KOPT-K1 (cell line): ENCODE results near the gene NOP53.
"Not testable (repeated sequence)": the region's sequence is repeated elsewhere in the genome, so short reads cannot be mapped to it uniquely, and the experiment has no call there.

Source experiments
- H3K27ac ChIP-seq: fragments of 200-600 bp; sonication (generic); 2 replicates; pipeline ENCODE4 v1.5.1; 2016; ENCODE audit warnings: antibody characterized with exemption, mild to moderate bottlenecking, low read depth, low read length; ENCODE audit not compliant: poor library complexity, severe bottlenecking
- H3K36me3 ChIP-seq: fragments of 200-600 bp; sonication (generic); 2 replicates; pipeline ENCODE4 v1.5.1; 2017; ENCODE audit warnings: antibody characterized with exemption, mild to moderate bottlenecking, low read length, moderate library complexity; ENCODE audit not compliant: insufficient read depth
- H3K9me3 ChIP-seq: fragments of 200-600 bp; sonication (generic); 2 replicates; pipeline ENCODE4 v1.5.1; 2017; ENCODE audit warnings: antibody characterized with exemption, low read length, mild to moderate bottlenecking; ENCODE audit not compliant: insufficient read depth, poor library complexity, severe bottlenecking

Gene NOP53

DNA sequence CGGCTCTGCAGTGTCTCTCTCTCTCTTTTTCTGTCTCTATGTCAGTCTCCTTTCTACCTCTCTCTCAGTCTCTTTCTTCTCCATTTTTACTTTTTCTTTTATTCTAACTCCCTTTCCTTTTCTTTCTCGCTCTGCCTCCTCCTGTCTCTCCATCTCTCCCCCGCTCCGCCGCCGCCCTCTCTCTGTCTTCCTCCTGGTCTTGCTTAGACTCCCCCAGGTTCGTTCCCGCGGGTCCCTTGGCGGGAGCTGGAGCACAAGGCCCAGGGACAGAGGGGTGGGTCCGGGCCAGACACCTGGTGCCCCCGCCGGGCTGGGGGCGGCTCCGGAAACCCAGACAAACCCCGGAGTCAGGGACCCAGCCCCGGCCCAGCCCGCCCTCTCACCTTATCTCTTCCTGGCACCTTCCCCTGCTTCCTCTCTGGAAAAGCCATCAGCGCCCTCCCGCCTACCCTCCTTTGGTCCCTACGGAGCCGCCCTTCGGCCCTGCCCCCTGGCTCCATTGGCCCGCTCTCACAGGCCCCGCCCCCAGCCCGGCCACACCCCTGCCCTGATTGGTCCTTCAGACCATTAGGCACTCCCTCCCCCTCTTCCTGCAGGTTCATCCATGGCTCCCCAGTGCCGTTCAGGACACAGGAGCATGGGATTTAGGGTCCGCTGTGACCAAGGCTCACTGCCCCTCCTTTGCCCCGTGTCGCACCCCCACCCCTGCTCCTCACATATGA is 15.4 kb upstream of the NOP53 start:
- peak overlapping the region; percentile 79 for H3K27ac ChIP-seq
- H3K36me3 ChIP-seq = no peaks in the 10 kb centered on the region
- no peaks in the 10 kb centered on the region for H3K9me3 ChIP-seq

DNA sequence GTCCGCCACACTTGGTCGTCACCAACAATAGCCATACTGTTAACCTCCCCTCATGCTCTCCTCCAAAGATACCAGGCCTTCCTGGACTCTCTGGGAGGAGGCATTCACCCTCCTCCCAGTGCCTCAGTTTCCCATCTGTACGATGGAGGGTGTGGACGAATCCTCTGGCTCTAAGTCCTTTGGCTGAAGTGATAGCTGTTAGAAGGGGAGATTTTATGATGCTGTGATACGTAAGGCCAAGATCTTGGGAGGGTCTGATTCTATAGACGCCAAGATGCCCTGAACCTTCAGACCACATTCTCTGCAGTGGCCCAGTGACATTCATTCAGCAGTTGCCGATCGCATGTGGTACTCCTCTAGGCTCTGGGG is 14.8 kb upstream of the NOP53 start:
- Histone ChIP-seq H3K9me3 (no peaks in the 10 kb centered on the region), H3K36me3 (no peaks in the 10 kb centered on the region), H3K27ac (peak overlapping the region; percentile 79)

DNA sequence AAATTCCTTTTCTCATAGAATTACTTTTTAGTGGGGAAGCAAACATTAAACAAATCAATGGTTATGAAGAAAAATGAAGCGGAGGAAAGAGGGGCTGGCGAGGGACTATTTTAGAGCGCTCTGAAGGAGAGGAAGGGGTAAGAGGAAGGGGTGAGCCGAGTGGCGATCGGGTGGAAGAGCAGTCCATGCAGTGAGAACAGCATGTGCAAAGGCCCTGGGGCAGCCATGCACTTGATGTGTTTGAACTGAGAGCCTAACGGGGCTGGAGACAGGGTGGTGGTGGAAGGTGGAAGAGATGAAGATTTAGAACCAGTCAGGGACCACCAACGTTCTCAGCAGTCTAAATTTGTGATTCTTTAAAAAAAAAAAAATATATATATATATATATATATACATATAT is 14.4 kb upstream of the NOP53 start:
- Histone ChIP-seq H3K36me3 (no peaks in the 10 kb centered on the region), H3K9me3 (no peaks in the 10 kb centered on the region), H3K27ac (peak overlapping the region; percentile 79)

DNA sequence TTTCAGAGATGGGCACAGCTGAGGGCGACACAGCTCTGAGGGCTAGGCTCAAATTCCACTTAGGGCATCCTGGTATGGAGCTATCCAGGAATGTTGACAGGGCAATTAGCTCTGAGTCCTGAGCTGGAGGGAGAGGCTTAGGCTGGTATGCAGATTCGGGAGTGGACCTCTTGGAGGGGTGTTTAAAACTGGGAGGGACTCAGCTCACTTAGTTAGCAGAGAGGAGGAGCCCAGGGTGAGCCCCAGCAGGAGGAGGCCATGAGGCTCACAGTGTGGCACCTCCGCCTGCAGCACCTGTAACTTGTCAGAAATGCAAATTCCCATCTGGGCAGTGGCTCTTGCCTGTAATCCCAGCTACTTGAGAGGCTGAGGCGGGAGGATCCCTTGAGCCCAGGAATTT is 10.2 kb upstream of the NOP53 start:
- H3K9me3 ChIP-seq = no peaks in the 10 kb centered on the region
- no peak overlapping the region for H3K27ac ChIP-seq
- H3K36me3 ChIP-seq = no peaks in the 10 kb centered on the region

DNA sequence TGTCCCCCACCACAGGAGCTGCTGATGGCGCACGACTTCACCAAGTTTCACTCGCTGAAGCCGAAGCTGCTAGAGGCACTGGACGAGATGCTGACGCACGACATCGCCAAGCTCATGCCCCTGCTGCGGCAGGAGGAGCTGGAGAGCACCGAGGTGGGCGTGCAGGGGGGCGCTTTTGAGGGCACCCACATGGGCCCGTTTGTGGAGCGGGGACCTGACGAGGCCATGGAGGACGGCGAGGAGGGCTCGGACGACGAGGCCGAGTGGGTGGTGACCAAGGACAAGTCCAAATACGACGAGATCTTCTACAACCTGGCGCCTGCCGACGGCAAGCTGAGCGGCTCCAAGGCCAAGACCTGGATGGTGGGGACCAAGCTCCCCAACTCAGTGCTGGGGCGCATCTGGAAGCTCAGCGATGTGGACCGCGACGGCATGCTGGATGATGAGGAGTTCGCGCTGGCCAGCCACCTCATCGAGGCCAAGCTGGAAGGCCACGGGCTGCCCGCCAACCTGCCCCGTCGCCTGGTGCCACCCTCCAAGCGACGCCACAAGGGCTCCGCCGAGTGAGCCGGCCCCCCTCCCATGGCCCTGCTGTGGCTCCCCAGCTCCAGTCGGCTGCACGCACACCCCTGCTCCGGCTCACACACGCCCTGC is 4.4 kb upstream of the NOP53 start:
- Histone ChIP-seq H3K9me3 (no peaks in the 10 kb centered on the region), H3K27ac (no peak overlapping the region), H3K36me3 (no peaks in the 10 kb centered on the region)

DNA sequence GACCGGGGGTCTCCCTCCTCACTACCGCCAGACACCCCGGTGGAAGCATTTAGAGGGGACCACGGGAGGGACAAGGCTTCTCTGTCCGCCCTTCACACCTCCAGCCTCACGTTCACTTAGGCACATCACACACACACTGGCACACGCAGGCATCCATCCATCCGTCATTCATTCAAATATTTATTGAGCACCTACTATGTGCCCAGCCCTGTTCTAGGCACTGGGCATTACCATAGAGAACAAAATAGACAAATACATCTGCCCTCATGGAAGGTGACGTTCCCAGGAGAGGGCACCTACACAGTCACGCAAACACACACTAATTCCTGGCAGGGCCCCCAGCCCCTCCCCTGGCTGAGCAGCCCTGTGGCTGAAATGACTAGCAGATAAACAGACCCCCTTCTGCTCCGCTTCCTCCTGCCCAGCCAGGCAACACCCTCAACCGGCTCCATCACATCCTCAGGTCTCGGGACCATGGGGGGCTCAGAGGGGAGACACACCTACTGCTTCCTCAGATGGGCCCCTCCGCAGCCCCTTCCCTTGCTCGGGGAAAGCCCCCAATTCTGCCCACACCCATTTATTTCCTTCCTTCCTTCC is 3.7 kb upstream of the NOP53 start:
- H3K9me3 ChIP-seq = no peaks in the 10 kb centered on the region
- H3K27ac ChIP-seq = no peak overlapping the region

DNA sequence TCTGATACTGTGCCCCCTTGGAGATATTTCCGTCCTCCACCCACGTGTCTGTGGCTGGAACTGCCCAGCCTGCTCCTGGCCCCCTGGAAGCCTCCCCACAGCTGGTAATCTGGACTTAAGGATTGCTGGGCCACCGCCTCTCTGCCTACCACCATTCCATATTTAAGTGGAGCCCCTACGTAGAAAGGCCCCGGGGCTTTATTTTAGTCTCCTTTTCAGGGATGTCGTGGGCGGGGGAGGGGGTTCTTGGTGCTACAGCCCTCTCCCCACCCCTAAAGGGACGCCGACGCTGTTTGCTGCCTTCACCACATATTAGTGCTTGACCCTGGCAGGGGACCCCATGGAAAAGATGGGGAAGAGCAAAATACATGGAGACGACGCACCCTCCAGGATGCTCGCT is 2.7 kb upstream of the NOP53 start:
- Histone ChIP-seq H3K36me3 (peaks cover 12% of the 10 kb centered on the region), H3K27ac (no peak overlapping the region), H3K9me3 (no peaks in the 10 kb centered on the region)

More for the DNA sequence above, 3.7 kb upstream of the NOP53 start:
- peaks cover 2% of the 10 kb centered on the region for H3K36me3 ChIP-seq

DNA sequence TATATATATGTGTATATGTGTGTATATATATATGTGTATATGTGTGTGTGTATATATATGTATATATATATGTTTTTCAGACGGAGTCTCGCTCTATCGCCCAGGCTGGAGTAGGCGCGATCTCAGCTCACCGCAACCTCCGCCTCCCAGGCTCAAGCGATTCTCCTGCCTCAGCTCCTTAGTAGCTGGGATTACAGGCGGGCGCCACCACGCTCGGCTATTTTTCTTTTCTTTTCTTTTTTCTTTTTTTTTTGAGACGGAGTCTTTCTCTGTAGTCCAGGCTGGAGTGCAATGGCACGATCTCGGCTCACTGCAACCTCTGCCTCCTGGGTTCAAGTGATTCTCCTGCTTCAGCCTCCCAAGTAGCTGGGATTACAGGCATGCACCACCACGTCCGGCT is 783 bp downstream of the NOP53 start:
- Histone ChIP-seq H3K36me3 (peaks cover 45% of the 10 kb centered on the region), H3K27ac (peak overlapping the region; percentile 93)
- H3K9me3 ChIP-seq = not testable (repeated sequence)

DNA sequence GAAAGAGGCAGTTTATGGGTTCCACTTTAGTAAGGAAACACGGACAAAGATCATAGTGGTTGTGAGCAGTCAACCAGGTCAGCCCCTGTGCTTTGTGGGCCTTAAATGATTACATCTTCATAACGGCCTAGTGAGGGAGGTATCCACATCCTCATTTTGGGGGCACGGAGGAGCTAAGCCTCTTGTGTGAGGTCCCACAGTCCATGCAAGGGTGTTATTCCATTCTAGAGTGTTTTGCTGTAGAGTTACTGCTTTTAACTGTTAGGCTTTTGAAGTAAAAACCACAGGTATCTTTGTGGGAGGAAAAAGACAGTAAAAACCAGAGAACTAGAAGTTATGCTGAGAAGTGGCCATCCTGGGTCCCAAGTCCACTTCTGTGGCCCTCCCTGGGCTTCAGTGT is 4.0 kb downstream of the NOP53 start:
- no peaks in the 10 kb centered on the region for H3K9me3 ChIP-seq
- peak overlapping the region; percentile 98 for H3K27ac ChIP-seq
- peaks cover 75% of the 10 kb centered on the region for H3K36me3 ChIP-seq

DNA sequence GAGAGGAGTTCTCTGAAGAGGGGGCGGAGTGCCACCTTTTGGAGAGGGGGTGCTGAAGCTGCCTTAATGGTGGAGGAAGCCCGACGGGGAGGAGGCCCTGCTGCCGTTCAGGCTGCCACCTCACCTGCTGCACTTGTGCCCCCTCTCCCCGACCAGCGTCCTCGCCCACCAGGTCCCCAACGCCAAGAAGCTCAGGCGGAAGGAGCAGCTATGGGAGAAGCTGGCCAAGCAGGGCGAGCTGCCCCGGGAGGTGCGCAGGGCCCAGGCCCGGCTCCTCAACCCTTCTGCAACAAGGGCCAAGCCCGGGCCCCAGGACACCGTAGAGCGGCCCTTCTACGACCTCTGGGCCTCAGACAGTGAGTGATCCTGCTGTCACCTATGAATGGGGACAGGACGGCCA is 5.4 kb downstream of the NOP53 start:
- Histone ChIP-seq H3K36me3 (peaks cover 89% of the 10 kb centered on the region), H3K9me3 (no peaks in the 10 kb centered on the region), H3K27ac (peak overlapping the region; percentile 98)

DNA sequence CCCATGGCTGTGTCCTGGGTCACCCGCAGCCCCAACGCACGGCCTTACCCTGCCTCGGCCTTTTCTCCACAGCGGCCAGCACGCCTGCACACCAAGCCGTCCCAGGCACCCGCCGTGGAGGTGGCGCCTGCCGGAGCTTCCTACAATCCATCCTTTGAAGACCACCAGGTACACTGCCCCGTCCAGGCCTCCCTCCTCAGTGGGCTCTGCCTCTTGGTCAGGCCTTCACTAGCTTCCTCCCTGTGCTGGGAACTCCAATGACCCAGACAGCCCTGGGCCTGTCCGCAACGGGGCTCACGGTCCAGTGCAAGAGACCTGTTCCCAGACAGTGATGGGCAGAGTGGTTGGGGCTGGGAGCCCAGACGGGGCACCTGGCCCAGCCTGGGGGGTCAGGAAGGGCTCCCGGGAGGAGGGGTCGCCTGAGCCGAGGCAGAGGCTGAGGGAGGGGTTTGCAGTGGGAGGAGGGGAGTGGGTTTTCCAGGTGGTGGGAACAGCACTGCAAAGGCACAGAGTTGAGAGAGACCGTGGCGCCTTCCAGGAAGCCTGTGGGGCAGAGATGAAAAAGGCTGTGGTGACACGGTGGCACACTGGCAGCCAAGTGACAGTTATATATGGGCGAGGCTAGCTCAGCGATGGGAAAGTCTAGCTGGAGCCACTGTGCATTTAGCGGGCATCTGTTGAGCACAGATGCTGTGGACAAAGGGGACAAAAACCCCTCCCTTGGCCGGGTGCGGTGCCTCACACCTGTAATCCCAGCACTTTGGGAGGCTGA is 7.3 kb downstream of the NOP53 start:
- Histone ChIP-seq H3K36me3 (peaks cover 96% of the 10 kb centered on the region), H3K9me3 (no peaks in the 10 kb centered on the region), H3K27ac (peak overlapping the region; percentile 98)

DNA sequence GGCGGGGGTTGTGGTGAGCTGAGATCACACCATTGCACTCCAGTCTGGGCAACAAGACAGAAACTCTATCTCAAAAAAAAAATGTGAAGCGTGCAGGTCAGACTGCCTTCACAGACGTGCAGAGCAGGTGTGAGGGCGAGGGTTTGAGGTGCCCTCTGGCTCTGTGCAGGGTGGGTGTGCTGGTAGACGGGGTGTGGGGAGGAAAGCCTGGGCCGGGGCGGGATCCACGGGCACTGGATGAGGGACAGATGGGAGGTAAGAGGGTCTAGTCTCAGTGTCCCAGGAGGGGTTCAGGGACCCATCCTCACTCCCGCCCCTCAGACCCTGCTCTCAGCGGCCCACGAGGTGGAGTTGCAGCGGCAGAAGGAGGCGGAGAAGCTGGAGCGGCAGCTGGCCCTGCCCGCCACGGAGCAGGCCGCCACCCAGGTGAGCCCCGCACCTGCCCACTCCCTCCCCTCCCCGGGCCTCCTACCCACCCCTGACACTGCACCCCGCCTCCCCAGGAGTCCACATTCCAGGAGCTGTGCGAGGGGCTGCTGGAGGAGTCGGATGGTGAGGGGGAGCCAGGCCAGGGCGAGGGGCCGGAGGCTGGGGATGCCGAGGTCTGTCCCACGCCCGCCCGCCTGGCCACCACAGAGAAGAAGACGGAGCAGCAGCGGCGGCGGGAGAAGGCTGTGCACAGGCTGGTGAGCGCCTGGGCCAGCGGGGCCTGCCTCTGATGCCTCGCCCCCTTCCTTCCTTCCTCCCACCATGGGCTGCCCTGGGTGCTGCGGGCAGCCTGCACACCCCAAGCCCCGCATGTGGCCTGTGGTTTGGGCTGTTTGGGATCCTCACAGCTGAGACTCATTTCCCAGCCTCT is 9.1 kb downstream of the NOP53 start:
- H3K36me3 ChIP-seq = peaks cover 98% of the 10 kb centered on the region
- no peaks in the 10 kb centered on the region for H3K9me3 ChIP-seq
- peak overlapping the region; percentile 98 for H3K27ac ChIP-seq

DNA sequence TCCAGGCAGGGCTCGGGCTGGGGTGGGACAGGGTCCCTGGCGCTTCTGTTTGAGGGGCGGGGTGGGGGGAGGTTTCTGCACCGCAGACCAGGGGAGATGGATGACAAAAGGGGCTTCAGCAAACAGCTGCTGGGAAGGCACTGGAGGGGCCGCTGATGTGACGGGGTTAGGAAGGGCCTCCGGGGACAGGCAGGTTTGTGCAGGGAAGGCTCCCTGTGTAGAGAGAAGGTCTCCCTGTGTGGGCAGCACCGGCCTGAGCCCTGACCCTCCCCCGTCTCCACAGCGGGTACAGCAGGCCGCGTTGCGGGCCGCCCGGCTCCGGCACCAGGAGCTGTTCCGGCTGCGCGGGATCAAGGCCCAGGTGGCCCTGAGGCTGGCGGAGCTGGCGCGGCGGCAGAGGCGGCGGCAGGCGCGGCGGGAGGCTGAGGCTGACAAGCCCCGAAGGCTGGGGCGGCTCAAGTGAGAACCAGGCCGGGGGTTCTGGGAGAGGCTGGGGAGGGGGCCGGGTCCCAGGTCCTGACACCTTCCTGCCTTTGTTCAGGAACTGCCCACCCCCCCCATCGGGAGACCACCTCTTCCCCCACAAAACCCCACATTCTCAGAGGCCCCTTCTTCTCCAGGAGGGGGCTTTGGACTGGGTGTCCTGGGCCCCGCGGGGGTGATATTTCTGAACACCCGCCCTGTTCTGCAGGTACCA is 9.9 kb downstream of the NOP53 start:
- H3K9me3 ChIP-seq = no peaks in the 10 kb centered on the region
- peaks cover 98% of the 10 kb centered on the region for H3K36me3 ChIP-seq
- H3K27ac ChIP-seq = peak overlapping the region; percentile 98
